IMR-90 (cell line): Measurements from ENCODE around the gene GPC6. TPM values are rescaled to one million over a fixed set of nuclear protein-coding genes. Genes with fewer than 3 reads are reported as not detected.

Experiments
- ATAC-seq: fragments of 200-7000 bp; cut with Tn5 transposase; 2 replicates; pipeline ENCODE4 v1.9.1; 2020; ENCODE audit warnings: low read depth, mild to moderate bottlenecking, moderate library complexity
- BruUV-seq: library from RNA; stranded (reverse); fragments of 400-500 nt; replicated peaks from 2 replicates; lab custom pipeline; 2021; lab: Mats Ljungman, UMichigan
- CTCF ChIA-PET: fragments of 300-600 bp; formaldehyde crosslinking; extraction: SDS; loops from one replicate; lab custom pipeline; 2021; ENCODE audit warnings: antibody characterized with exemption; lab: Yijun Ruan, JAX
- POLR2A ChIA-PET: fragments of 300-600 bp; sonication (Branson Sonifier 250); formaldehyde crosslinking; loops from one replicate; lab custom pipeline; 2022; ENCODE audit warnings: antibody characterized with exemption; ENCODE audit not compliant: unreplicated experiment; lab: Charles Lee
- DNase-seq: peaks from one replicate; pipeline ENCODE4 v3.0.0; 2013
- H2AFZ ChIP-seq: replicated peaks from 2 replicates; pipeline ENCODE3; 2013; ENCODE audit warnings: low read length, mild to moderate bottlenecking; ENCODE audit not compliant: poor library complexity
- H2AK5ac ChIP-seq: 2 replicates; pipeline ENCODE4 v1.6.1; 2013; ENCODE audit warnings: low read depth, low read length, inconsistent platforms
- H2AK9ac ChIP-seq: replicated peaks from 2 replicates; pipeline ENCODE3; 2013; ENCODE audit warnings: mild to moderate bottlenecking, low read depth, low read length, moderate library complexity; ENCODE audit not compliant: poor library complexity
- H2BK120ac ChIP-seq: 2 replicates; pipeline ENCODE4 v1.6.1; 2013; ENCODE audit warnings: low read depth, low read length, inconsistent platforms
- H2BK15ac ChIP-seq: 3 replicates; pipeline ENCODE4 v1.6.1; 2013; ENCODE audit warnings: low read depth, low read length, inconsistent platforms
- H2BK20ac ChIP-seq: 2 replicates; pipeline ENCODE4 v1.6.1; 2013; ENCODE audit warnings: low read depth, mild to moderate bottlenecking, inconsistent platforms, low read length, moderate library complexity
- H2BK5ac ChIP-seq: 2 replicates; pipeline ENCODE4 v1.6.1; 2013; ENCODE audit warnings: mild to moderate bottlenecking, low read depth, low read length, inconsistent platforms; ENCODE audit not compliant: poor library complexity, severe bottlenecking
- H3K14ac ChIP-seq: replicated peaks from 2 replicates; pipeline ENCODE4 v1.6.1; 2013; ENCODE audit warnings: low read depth, low read length, inconsistent platforms
- H3K18ac ChIP-seq: 2 replicates; pipeline ENCODE4 v1.6.1; 2013; ENCODE audit warnings: low read depth, low read length, control low read depth
- H3K23ac ChIP-seq: 2 replicates; pipeline ENCODE4 v1.6.1; 2013; ENCODE audit warnings: low read depth, low read length, inconsistent platforms
- H3K27ac ChIP-seq: 2 replicates; pipeline ENCODE4 v1.5.1; 2013; ENCODE audit warnings: mild to moderate bottlenecking, control low read depth, low read length; ENCODE audit not compliant: insufficient read depth
- H3K27me3 ChIP-seq: 2 replicates; pipeline ENCODE4 v1.6.1; 2013; ENCODE audit warnings: low read length; ENCODE audit not compliant: control insufficient read depth, insufficient read depth
- H3K36me3 ChIP-seq: 2 replicates; pipeline ENCODE4 v1.6.1; 2013; ENCODE audit warnings: low read length, mixed read lengths; ENCODE audit not compliant: control insufficient read depth, insufficient read depth
- H3K4ac ChIP-seq: 2 replicates; pipeline ENCODE4 v1.6.1; 2013; ENCODE audit warnings: low read depth, low read length, inconsistent platforms
- H3K4me1 ChIP-seq: 2 replicates; pipeline ENCODE4 v1.6.1; 2013; ENCODE audit warnings: low read length, mixed read lengths; ENCODE audit not compliant: control insufficient read depth, insufficient read depth
- H3K4me2 ChIP-seq: 2 replicates; pipeline ENCODE4 v1.6.1; 2013; ENCODE audit warnings: low read depth, mild to moderate bottlenecking, control low read depth, low read length, moderate library complexity
- H3K4me3 ChIP-seq: 2 replicates; pipeline ENCODE4 v1.5.1; 2013; ENCODE audit warnings: low read depth, mild to moderate bottlenecking, control low read depth, low read length, moderate library complexity; ENCODE audit not compliant: insufficient read depth
- H3K56ac ChIP-seq: 2 replicates; pipeline ENCODE4 v1.6.1; 2013; ENCODE audit warnings: low read length, inconsistent platforms; ENCODE audit not compliant: insufficient read depth; ENCODE audit errors: extremely low read depth
- H3K79me1 ChIP-seq, 2 experiments: 2 replicates each; pipeline ENCODE4 v1.6.1; 2013; ENCODE audit warnings: low read length in 2 of 2, inconsistent platforms in 1 of 2, low read depth in 1 of 2
- H3K9ac ChIP-seq: 2 replicates; pipeline ENCODE4 v1.6.1; 2013; ENCODE audit warnings: low read depth, low read length, control low read depth
- H3K9me1 ChIP-seq: 2 replicates; pipeline ENCODE4 v1.6.1; 2013; ENCODE audit warnings: low read length, inconsistent platforms; ENCODE audit not compliant: insufficient read depth
- H3K9me3 ChIP-seq: 2 replicates; pipeline ENCODE4 v1.6.1; 2013; ENCODE audit warnings: low read length; ENCODE audit not compliant: control insufficient read depth, insufficient read depth
- H4K20me1 ChIP-seq: 2 replicates; pipeline ENCODE4 v1.6.1; 2013; ENCODE audit warnings: low read length, inconsistent platforms; ENCODE audit not compliant: insufficient read depth
- H4K5ac ChIP-seq: 2 replicates; pipeline ENCODE4 v1.6.1; 2013; ENCODE audit warnings: mild to moderate bottlenecking, low read depth, low read length, control low read depth
- H4K8ac ChIP-seq, 2 experiments: 2 replicates each; pipeline ENCODE4 v1.6.1; 2013; ENCODE audit warnings: low read depth in 2 of 2, low read length in 2 of 2, control low read depth in 1 of 2, inconsistent platforms in 1 of 2
- H4K91ac ChIP-seq: 2 replicates; pipeline ENCODE4 v1.6.1; 2013; ENCODE audit warnings: low read depth, low read length, inconsistent platforms; ENCODE audit not compliant: insufficient read depth
- BHLHE40 ChIP-seq: fragments of 150-350 bp; IDR thresholded peaks from 2 replicates; pipeline ENCODE4 v1.6.1; 2016; ENCODE audit warnings: mild to moderate bottlenecking, low read depth, low read length
- CHD1 ChIP-seq: IDR thresholded peaks from 2 replicates; pipeline ENCODE4 v1.6.1; 2012; ENCODE audit warnings: low read depth, low read length, improper control_type of control experiment
- MAFK ChIP-seq: IDR thresholded peaks from 2 replicates; pipeline ENCODE4 v1.6.1; 2012; ENCODE audit warnings: low read depth, low read length, improper control_type of control experiment
- MAZ ChIP-seq: IDR thresholded peaks from 2 replicates; pipeline ENCODE4 v1.6.1; 2012; ENCODE audit warnings: low read depth, mild to moderate bottlenecking, low read length, improper control_type of control experiment, moderate library complexity, borderline replicate concordance
- MXI1 ChIP-seq: IDR thresholded peaks from 2 replicates; pipeline ENCODE4 v1.6.1; 2012; ENCODE audit warnings: low read depth, mild to moderate bottlenecking, low read length, moderate library complexity, borderline replicate concordance
- NFE2L2 ChIP-seq: fragments of 150-350 bp; IDR thresholded peaks from 2 replicates; pipeline ENCODE4 v1.6.1; 2016; ENCODE audit warnings: low read depth, mild to moderate bottlenecking, low read length
- RAD21 ChIP-seq: IDR thresholded peaks from 2 replicates; pipeline ENCODE4 v1.6.1; 2012; ENCODE audit warnings: low read length, improper control_type of control experiment
- SMC3 ChIP-seq: fragments of 150-350 bp; IDR thresholded peaks from 2 replicates; pipeline ENCODE4 v1.6.1; 2016; ENCODE audit warnings: low read depth, mild to moderate bottlenecking, antibody characterized with exemption, low read length, moderate library complexity
- USF2 ChIP-seq: fragments of 150-350 bp; IDR thresholded peaks from 2 replicates; pipeline ENCODE4 v1.6.1; 2017; ENCODE audit warnings: mild to moderate bottlenecking, antibody characterized with exemption, low read length, low read depth
- WGBS, 2 experiments: methylation state at CpG; one replicate each; pipeline versions ENCODE4 v1.1.5 to v1.1.7; 2013; ENCODE audit warnings: missing lambda C conversion rate in 2 of 2; ENCODE audit not compliant: insufficient read length in 1 of 2; ENCODE audit errors: extremely low coverage in 2 of 2; 5-methylcytosine and 5-hydroxymethylcytosine counted together
- dilution Hi-C: fragments of 300-500 bp; cut with HindIII; formaldehyde crosslinking; loops from one replicate; pipeline ENCODE4 v1.14.3; 2018; ENCODE audit warnings: low sequenced_read_pairs; ENCODE audit not compliant: unreplicated experiment
- in situ Hi-C: fragments of 300-500 bp; cut with MboI; formaldehyde crosslinking; loops from 3 replicates; pipeline ENCODE4 v1.14.3; 2019; ENCODE audit warnings: low sequenced_read_pairs, inconsistent platforms, mixed read lengths
- intact Hi-C: fragments of 100-400 bp; cut with micrococcal nuclease; formaldehyde crosslinking; loops from 2 replicates; pipeline ENCODE4 v1.10.0; 2022
- polyA plus RNA-seq, 3 experiments: library from polyadenylated mRNA; depleted of rRNA; stranded (reverse); fragments of >200 nt; gene quantifications; 2 replicates each; pipeline ENCODE4 v1.2.3, GENCODE V29; 2012; ENCODE audit warnings: low replicate concordance in 1 of 3
- total RNA-seq: library from RNA; depleted of rRNA; stranded (reverse); fragments of >200 nt; gene quantifications from 2 replicates; pipeline ENCODE4 v1.2.3, GENCODE V29; 2012

GPC6 gene
- total and polyA plus RNA-seq, 2 of the 4 experiments (the other 2 are of a cell fraction): 14.9 to 39.4 TPM

DNA sequence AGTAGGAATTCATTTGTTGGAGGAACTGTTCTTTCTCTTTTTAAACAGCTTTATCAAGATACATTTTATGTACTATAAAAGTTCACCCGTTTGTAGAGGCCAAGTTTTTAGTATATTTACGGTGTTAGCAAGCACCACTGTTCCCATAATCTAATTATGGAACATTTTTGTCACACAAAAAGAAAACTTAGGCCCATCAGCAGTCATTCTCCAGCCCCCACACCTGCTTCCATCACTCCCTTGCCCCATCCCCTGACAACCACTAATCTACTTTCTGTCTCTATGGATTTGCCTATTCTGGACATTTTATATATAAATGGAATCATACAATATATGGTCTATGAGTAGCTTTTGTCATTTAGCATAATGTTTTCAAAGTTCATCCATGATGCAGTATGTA lies 787.9 kb downstream of the GPC6 start:
- Histone ChIP-seq H3K9me1 (no peaks in the 10 kb centered on the region), H3K79me1 (no peaks in the 10 kb centered on the region), H2BK120ac (no peak overlapping the region), H2BK5ac (no peak overlapping the region), H3K27ac (no peak overlapping the region), H2AK9ac (no peak overlapping the region), H3K4me1 (0 out of 2 replicates have a peak, but pooled peaks cover 2% of the 10 kb centered on the region), H3K36me3 (no peaks in the 10 kb centered on the region), H3K9me3 (no peaks in the 10 kb centered on the region), H3K27me3 (no peaks in the 10 kb centered on the region), H2BK15ac (no peak overlapping the region), H2BK20ac (no peak overlapping the region), H3K56ac (no peak overlapping the region), H3K18ac (no peak overlapping the region), H3K4ac (no peak overlapping the region), H3K23ac (no peak overlapping the region), H3K14ac (no peak overlapping the region), H4K8ac (no peak overlapping the region), H3K9ac (no peak overlapping the region), H2AK5ac (no peak overlapping the region), H4K91ac (no peak overlapping the region), H4K5ac (no peak overlapping the region), H4K20me1 (no peaks in the 10 kb centered on the region), H3K4me2 (no peak overlapping the region), H2AFZ (no peak overlapping the region), H3K4me3 (no peak overlapping the region)
- no TSS peak for BruUV-seq
- dilution Hi-C loops: no loop called here
- CTCF ChIA-PET: no interaction called here
- no peak for DNase-seq
- intact Hi-C loops: no loop called here
- in situ Hi-C loops: no loop called here
- TF ChIP-seq USF2 (no peak), RAD21 (no peak), NFE2L2 (no peak), SMC3 (no peak), MXI1 (no peak), MAZ (no peak), BHLHE40 (no peak), MAFK (no peak), CHD1 (no peak)
- POLR2A ChIA-PET: no interaction called here
- 90% methylated on average over 2 of the region's 2 CpGs; no CpG with 5 or more reads in 1 of the 2 experiments for WGBS, 2 experiments
- no peak for ATAC-seq
